SK-N-SH (cell line): ENCODE data around the gene ADCK1. TPM values are rescaled to one million over a fixed set of nuclear protein-coding genes. Genes with fewer than 3 reads are reported as not detected.

Source experiments
- CTCF ChIA-PET: fragments of 300-600, 350-600 bp; formaldehyde crosslinking; extraction: SDS; loops from one replicate; lab custom pipeline; 2021; lab: Yijun Ruan, JAX
- POLR2A ChIA-PET: fragments of 350-600 bp; sonication (Branson Sonifier 250); formaldehyde crosslinking; extraction: SDS; loops from one replicate; lab custom pipeline; 2020; ENCODE audit warnings: antibody characterized with exemption, inconsistent platforms; lab: Yijun Ruan, JAX
- DNase-seq: peaks from one replicate; pipeline ENCODE4 v3.0.0; 2012
- H2AFZ ChIP-seq: fragments of 200-600 bp; sonication (generic); 2 replicates; pipeline ENCODE4 v1.8.1; 2016; ENCODE audit warnings: antibody characterized with exemption, mild to moderate bottlenecking, low read depth
- H3F3A ChIP-seq: fragments of 200-600 bp; sonication (generic); replicated peaks from 2 replicates; pipeline ENCODE3; 2016; ENCODE audit warnings: antibody characterized with exemption, mild to moderate bottlenecking; ENCODE audit not compliant: insufficient read depth
- H3K27ac ChIP-seq, 2 experiments: fragments of 200-500 bp in 1 of 2; fragments of 200-600 bp in 1 of 2; sonication (Bioruptor generic) in 1 of 2; sonication (generic), shearing (Covaris generic) in 1 of 2; 2 replicates each; pipeline versions ENCODE4 v1.5.1 to v1.6.1; 2014 to 2016; ENCODE audit warnings: low read depth in 2 of 2, inconsistent platforms in 1 of 2, low read length in 1 of 2, mild to moderate bottlenecking in 1 of 2, mixed read lengths in 1 of 2
- H3K27me3 ChIP-seq: fragments of 200-600 bp; sonication (generic), shearing (Covaris generic); 2 replicates; pipeline ENCODE4 v1.6.1; 2016; ENCODE audit warnings: mixed run types; ENCODE audit not compliant: insufficient read depth
- H3K36me3 ChIP-seq, 2 experiments: fragments of 200-500 bp in 1 of 2; fragments of 200-600 bp in 1 of 2; sonication (Bioruptor generic) in 1 of 2; sonication (generic) in 1 of 2; replicated peaks in 1 of 2; 2 replicates each; pipeline versions ENCODE3 to v1.5.1; 2014 to 2016; ENCODE audit warnings: low read length in 1 of 2, mild to moderate bottlenecking in 1 of 2; ENCODE audit not compliant: insufficient read depth in 2 of 2, control insufficient read depth in 1 of 2
- H3K4me1 ChIP-seq, 2 experiments: fragments of 200-500 bp in 1 of 2; fragments of 200-600 bp in 1 of 2; sonication (Bioruptor generic) in 1 of 2; sonication (generic), shearing (Covaris generic) in 1 of 2; 2 replicates each; pipeline versions ENCODE4 v1.5.1 to v1.6.1; 2014 to 2016; ENCODE audit warnings: low read depth in 1 of 2, low read length in 1 of 2, mixed run types in 1 of 2; ENCODE audit not compliant: insufficient read depth in 2 of 2, control insufficient read depth in 1 of 2
- H3K4me2 ChIP-seq: fragments of 200-600 bp; sonication (generic), shearing (Covaris generic); 2 replicates; pipeline ENCODE4 v1.6.1; 2017; ENCODE audit warnings: mixed run types
- H3K4me3 ChIP-seq, 2 experiments: fragments of 200-500 bp in 1 of 2; fragments of 200-600 bp in 1 of 2; sonication (Bioruptor generic) in 1 of 2; sonication (generic), shearing (Covaris generic) in 1 of 2; 2 replicates each; pipeline versions ENCODE4 v1.5.1 to v1.8.1; 2014 to 2016; ENCODE audit warnings: low read depth in 2 of 2, inconsistent platforms in 1 of 2, low read length in 1 of 2, mild to moderate bottlenecking in 1 of 2, mixed read lengths in 1 of 2, moderate library complexity in 1 of 2
- H3K79me2 ChIP-seq: fragments of 200-600 bp; sonication (generic); 2 replicates; pipeline ENCODE4 v1.8.1; 2017; ENCODE audit warnings: mild to moderate bottlenecking; ENCODE audit not compliant: insufficient read depth
- H3K9ac ChIP-seq: fragments of 200-600 bp; sonication (generic); 2 replicates; pipeline ENCODE4 v1.6.1; 2017; ENCODE audit warnings: mixed run types
- H3K9me2 ChIP-seq: fragments of 200-600 bp; sonication (generic); 2 replicates; pipeline ENCODE4 v1.6.1; 2017; ENCODE audit warnings: mixed run types
- H3K9me3 ChIP-seq: fragments of 200-600 bp; sonication (generic); 2 replicates; pipeline ENCODE4 v1.6.1; 2017; ENCODE audit warnings: mixed run types, mild to moderate bottlenecking, moderate library complexity
- H4K20me1 ChIP-seq: fragments of 200-600 bp; sonication (generic); 2 replicates; pipeline ENCODE4 v1.6.1; 2017; ENCODE audit warnings: mild to moderate bottlenecking, mixed run types; ENCODE audit not compliant: insufficient read depth
- CHD2 ChIP-seq: fragments of 150-350 bp; IDR thresholded peaks from 2 replicates; pipeline ENCODE4 v1.6.1; 2018; ENCODE audit warnings: low read length; ENCODE audit not compliant: partially characterized antibody
- EP300 ChIP-seq, 2 experiments: IDR thresholded peaks; 2 replicates each; pipeline versions ENCODE4 v1.4.0 to v1.6.1; 2012; ENCODE audit warnings: borderline replicate concordance in 1 of 2, low read depth in 1 of 2, low read length in 1 of 2
- EZH2phosphoT487 ChIP-seq: fragments of 200-600 bp; sonication (generic); IDR thresholded peaks from 2 replicates; pipeline ENCODE4 v1.6.1; 2017; ENCODE audit warnings: low read depth, mixed run types, mild to moderate bottlenecking, antibody characterized with exemption, moderate library complexity, borderline replicate concordance
- FOXM1 ChIP-seq: IDR thresholded peaks from 2 replicates; pipeline ENCODE4 v1.4.0; 2012; ENCODE audit warnings: low read depth, mild to moderate bottlenecking
- GABPA ChIP-seq: IDR thresholded peaks from 2 replicates; pipeline ENCODE4 v1.4.0; 2012; ENCODE audit warnings: low read depth, mild to moderate bottlenecking
- GATA2 ChIP-seq: sonication (generic); formaldehyde crosslinking; IDR thresholded peaks from 2 replicates; pipeline ENCODE4 v1.5.0; 2020; ENCODE audit warnings: mild to moderate bottlenecking, missing genetic modification reagents
- MEF2A ChIP-seq: IDR thresholded peaks from 2 replicates; pipeline ENCODE4 v1.4.0; 2012; ENCODE audit warnings: low read depth, borderline replicate concordance
- NFIC ChIP-seq: IDR thresholded peaks from 2 replicates; pipeline ENCODE4 v1.4.0; 2012; ENCODE audit warnings: borderline replicate concordance
- POLR2AphosphoS5 ChIP-seq: IDR thresholded peaks from 2 replicates; pipeline ENCODE4 v1.6.1; 2012; ENCODE audit warnings: low read depth, low read length
- RAD21 ChIP-seq: IDR thresholded peaks from 2 replicates; pipeline ENCODE4 v1.6.1; 2012; ENCODE audit warnings: mild to moderate bottlenecking, low read length
- RCOR1 ChIP-seq: fragments of 150-350 bp; IDR thresholded peaks from 2 replicates; pipeline ENCODE4 v1.6.1; 2017; ENCODE audit warnings: antibody characterized with exemption, low read length
- RFX5 ChIP-seq: IDR thresholded peaks from 2 replicates; pipeline ENCODE4 v1.6.1; 2012; ENCODE audit warnings: mild to moderate bottlenecking, improper control_type of control experiment, low read length
- RXRA ChIP-seq: IDR thresholded peaks from 2 replicates; pipeline ENCODE4 v1.4.0; 2012; ENCODE audit warnings: low read depth, mild to moderate bottlenecking, borderline replicate concordance
- SMC3 ChIP-seq: IDR thresholded peaks from 2 replicates; pipeline ENCODE4 v1.6.1; 2012; ENCODE audit warnings: low read depth, low read length, improper control_type of control experiment
- TCF12 ChIP-seq: IDR thresholded peaks from 2 replicates; pipeline ENCODE4 v1.4.0; 2012
- WGBS: methylation state at CpG from one replicate; pipeline ENCODE4 v1.1.6; 2017; ENCODE audit warnings: low lambda C conversion rate; 5-methylcytosine and 5-hydroxymethylcytosine counted together
- polyA plus RNA-seq, 3 experiments: library from polyadenylated mRNA; depleted of rRNA; stranded (reverse); fragments of >200 nt; gene quantifications; 2 replicates each; pipeline ENCODE4 v1.2.3, GENCODE V29; 2012
- TF ChIP-seq, protein P1 (sequence below): fragments of 200-600 bp; sonication (generic); IDR thresholded peaks from 2 replicates; pipeline ENCODE4 v1.6.1; 2017; ENCODE audit warnings: antibody characterized with exemption, mild to moderate bottlenecking, moderate library complexity
- TF ChIP-seq, protein P2 (sequence below): IDR thresholded peaks from 2 replicates; pipeline ENCODE4 v1.6.1; 2012; ENCODE audit warnings: mild to moderate bottlenecking, low read depth, low read length, moderate library complexity
- TF ChIP-seq, protein P3 (sequence below): IDR thresholded peaks from 2 replicates; pipeline ENCODE4 v1.4.0; 2012; ENCODE audit warnings: low read depth, borderline replicate concordance
- TF ChIP-seq, protein P4 (sequence below): fragments of 150-350 bp; IDR thresholded peaks from 2 replicates; pipeline ENCODE4 v1.6.1; 2017; ENCODE audit warnings: antibody characterized with exemption, low read length, low read depth, borderline replicate concordance

Gene ADCK1
- polyA plus RNA-seq, 1 of the 3 experiments (the other 2 are of a cell fraction), result 11.4 TPM

DNA sequence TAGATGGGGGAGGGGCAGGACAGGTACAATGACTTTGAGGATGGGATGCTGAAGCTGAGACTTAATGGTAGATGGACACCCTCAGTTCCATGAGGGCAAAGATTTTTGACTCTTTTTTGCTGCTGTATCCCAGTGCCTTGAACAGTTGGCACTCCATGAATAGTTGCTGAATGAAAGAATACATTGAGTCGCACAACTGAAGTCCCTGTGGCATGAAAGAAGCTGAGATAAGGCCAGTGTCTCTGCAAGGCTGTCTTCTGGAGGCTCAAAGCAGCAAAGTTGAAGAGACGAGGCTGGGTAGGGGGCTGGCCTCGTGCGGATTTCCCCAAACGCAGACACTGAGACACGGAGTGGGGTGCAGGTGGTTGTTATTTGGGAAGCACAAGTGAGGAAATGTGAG is 179.3 kb downstream of the ADCK1 start:
- Histone ChIP-seq H3F3A (no peaks in the 10 kb centered on the region), H2AFZ (no peak overlapping the region), H3K9me3 (no peaks in the 10 kb centered on the region), H3K27ac (no peak overlapping the region), H3K4me3 (no peak overlapping the region), H3K4me1 (no peaks in the 10 kb centered on the region), H3K9me2 (no peaks in the 10 kb centered on the region), H3K9ac (no peak overlapping the region), H3K27me3 (no peaks in the 10 kb centered on the region), H3K36me3 (no peaks in the 10 kb centered on the region), H3K79me2 (no peaks in the 10 kb centered on the region), H3K4me2 (no peak overlapping the region), H4K20me1 (no peaks in the 10 kb centered on the region)
- 57% methylated on average over 6 of the region's 6 CpGs for WGBS
- TF ChIP-seq POLR2AphosphoS5, result no peak
- TF ChIP-seq, protein P1, sequence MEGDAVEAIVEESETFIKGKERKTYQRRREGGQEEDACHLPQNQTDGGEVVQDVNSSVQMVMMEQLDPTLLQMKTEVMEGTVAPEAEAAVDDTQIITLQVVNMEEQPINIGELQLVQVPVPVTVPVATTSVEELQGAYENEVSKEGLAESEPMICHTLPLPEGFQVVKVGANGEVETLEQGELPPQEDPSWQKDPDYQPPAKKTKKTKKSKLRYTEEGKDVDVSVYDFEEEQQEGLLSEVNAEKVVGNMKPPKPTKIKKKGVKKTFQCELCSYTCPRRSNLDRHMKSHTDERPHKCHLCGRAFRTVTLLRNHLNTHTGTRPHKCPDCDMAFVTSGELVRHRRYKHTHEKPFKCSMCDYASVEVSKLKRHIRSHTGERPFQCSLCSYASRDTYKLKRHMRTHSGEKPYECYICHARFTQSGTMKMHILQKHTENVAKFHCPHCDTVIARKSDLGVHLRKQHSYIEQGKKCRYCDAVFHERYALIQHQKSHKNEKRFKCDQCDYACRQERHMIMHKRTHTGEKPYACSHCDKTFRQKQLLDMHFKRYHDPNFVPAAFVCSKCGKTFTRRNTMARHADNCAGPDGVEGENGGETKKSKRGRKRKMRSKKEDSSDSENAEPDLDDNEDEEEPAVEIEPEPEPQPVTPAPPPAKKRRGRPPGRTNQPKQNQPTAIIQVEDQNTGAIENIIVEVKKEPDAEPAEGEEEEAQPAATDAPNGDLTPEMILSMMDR, result no peak
- TF ChIP-seq SMC3, result no peak
- no peak for TF ChIP-seq MEF2A
- no peak for TF ChIP-seq EZH2phosphoT487
- no peak for TF ChIP-seq CHD2
- TF ChIP-seq, protein P2, sequence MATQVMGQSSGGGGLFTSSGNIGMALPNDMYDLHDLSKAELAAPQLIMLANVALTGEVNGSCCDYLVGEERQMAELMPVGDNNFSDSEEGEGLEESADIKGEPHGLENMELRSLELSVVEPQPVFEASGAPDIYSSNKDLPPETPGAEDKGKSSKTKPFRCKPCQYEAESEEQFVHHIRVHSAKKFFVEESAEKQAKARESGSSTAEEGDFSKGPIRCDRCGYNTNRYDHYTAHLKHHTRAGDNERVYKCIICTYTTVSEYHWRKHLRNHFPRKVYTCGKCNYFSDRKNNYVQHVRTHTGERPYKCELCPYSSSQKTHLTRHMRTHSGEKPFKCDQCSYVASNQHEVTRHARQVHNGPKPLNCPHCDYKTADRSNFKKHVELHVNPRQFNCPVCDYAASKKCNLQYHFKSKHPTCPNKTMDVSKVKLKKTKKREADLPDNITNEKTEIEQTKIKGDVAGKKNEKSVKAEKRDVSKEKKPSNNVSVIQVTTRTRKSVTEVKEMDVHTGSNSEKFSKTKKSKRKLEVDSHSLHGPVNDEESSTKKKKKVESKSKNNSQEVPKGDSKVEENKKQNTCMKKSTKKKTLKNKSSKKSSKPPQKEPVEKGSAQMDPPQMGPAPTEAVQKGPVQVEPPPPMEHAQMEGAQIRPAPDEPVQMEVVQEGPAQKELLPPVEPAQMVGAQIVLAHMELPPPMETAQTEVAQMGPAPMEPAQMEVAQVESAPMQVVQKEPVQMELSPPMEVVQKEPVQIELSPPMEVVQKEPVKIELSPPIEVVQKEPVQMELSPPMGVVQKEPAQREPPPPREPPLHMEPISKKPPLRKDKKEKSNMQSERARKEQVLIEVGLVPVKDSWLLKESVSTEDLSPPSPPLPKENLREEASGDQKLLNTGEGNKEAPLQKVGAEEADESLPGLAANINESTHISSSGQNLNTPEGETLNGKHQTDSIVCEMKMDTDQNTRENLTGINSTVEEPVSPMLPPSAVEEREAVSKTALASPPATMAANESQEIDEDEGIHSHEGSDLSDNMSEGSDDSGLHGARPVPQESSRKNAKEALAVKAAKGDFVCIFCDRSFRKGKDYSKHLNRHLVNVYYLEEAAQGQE, result no peak
- TF ChIP-seq RXRA, result no peak
- no peak for TF ChIP-seq GATA2
- no peak for TF ChIP-seq FOXM1
- TF ChIP-seq RAD21, result no peak
- TF ChIP-seq, protein P3, sequence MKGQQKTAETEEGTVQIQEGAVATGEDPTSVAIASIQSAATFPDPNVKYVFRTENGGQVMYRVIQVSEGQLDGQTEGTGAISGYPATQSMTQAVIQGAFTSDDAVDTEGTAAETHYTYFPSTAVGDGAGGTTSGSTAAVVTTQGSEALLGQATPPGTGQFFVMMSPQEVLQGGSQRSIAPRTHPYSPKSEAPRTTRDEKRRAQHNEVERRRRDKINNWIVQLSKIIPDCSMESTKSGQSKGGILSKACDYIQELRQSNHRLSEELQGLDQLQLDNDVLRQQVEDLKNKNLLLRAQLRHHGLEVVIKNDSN, result no peak
- TF ChIP-seq TCF12, result no peak
- no peak for TF ChIP-seq EP300 (IDR thresholded peaks at IDR 0.05; ENCODE audit: borderline replicate concordance in 1 of 2, low read depth in 1 of 2, low read length in 1 of 2)
- no peak for TF ChIP-seq GABPA
- TF ChIP-seq RCOR1, result no peak
- no peak for TF ChIP-seq NFIC
- TF ChIP-seq, protein P4, sequence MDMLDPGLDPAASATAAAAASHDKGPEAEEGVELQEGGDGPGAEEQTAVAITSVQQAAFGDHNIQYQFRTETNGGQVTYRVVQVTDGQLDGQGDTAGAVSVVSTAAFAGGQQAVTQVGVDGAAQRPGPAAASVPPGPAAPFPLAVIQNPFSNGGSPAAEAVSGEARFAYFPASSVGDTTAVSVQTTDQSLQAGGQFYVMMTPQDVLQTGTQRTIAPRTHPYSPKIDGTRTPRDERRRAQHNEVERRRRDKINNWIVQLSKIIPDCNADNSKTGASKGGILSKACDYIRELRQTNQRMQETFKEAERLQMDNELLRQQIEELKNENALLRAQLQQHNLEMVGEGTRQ, result no peak
- TF ChIP-seq RFX5, result no peak
- DNase-seq, result no peak
- ChIA-PET POLR2A (no interaction called here), CTCF (interaction anchor here (1.0 kb wide), 1 partner anchor 117 kb away, joined by 4 read pairs; no protein-coding TSS in a partner anchor)
